Uterus (tissue), 2 donors: ENCODE results near the gene C14orf119.
A peak's percentile ranks its signal among the peaks of the same experiment; 100 is the strongest.

Source experiments
- CTCF ChIP-seq, 4 experiments: fragments of 200-600 bp in 2 of 4; fragments of 450-650 bp in 2 of 4; sonication (generic) in 2 of 4; IDR thresholded peaks; one replicate each; pipeline ENCODE4 v1.5.1; 2016 to 2019; ENCODE audit warnings: antibody characterized with exemption in 4 of 4, mild to moderate bottlenecking in 2 of 4, moderate library complexity in 1 of 4
- POLR2A ChIP-seq, 2 donors: fragments of 450-650 bp; IDR thresholded peaks; one replicate each; pipeline ENCODE4 v1.6.1; 2016; ENCODE audit warnings: antibody characterized with exemption in 2 of 2, mild to moderate bottlenecking in 1 of 2, moderate library complexity in 1 of 2

- TF ChIP-seq POLR2A (IDR thresholded peaks at IDR 0.05) (peak; percentile 53 to 92), CTCF (IDR thresholded peaks at IDR 0.05) (no peak)
Measured at GRCh38 chr14:23094666-23095195, 574 bp upstream of the C14orf119 start, which contains the start of gene ACIN1.
